ENCODE data around the gene CELSR1.

DNA sequence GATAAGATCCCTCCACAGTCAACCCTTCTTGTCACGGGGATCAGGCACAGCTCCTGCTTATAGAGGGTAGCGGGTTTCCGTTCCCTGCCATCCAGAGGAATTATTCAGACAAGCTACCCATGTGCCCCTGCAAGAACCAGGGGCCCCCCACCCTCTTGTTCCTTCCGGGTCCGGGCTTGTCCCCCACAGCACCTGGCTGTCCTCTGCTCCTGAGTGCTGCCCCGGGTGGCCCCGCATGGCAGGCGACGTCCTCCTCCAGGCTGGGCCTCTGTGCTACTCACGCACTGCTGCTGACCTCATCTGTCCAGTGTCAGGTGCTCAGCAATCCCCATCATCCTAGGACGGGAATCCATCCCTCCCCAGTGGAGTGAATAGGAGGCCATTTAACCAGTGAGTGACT, 24.7 kb downstream of the CELSR1 start:
- TF ChIP-seq, protein P1, sequence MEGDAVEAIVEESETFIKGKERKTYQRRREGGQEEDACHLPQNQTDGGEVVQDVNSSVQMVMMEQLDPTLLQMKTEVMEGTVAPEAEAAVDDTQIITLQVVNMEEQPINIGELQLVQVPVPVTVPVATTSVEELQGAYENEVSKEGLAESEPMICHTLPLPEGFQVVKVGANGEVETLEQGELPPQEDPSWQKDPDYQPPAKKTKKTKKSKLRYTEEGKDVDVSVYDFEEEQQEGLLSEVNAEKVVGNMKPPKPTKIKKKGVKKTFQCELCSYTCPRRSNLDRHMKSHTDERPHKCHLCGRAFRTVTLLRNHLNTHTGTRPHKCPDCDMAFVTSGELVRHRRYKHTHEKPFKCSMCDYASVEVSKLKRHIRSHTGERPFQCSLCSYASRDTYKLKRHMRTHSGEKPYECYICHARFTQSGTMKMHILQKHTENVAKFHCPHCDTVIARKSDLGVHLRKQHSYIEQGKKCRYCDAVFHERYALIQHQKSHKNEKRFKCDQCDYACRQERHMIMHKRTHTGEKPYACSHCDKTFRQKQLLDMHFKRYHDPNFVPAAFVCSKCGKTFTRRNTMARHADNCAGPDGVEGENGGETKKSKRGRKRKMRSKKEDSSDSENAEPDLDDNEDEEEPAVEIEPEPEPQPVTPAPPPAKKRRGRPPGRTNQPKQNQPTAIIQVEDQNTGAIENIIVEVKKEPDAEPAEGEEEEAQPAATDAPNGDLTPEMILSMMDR (IDR thresholded peaks at IDR 0.05; ENCODE audit: low read depth, low read length, poor library complexity, severe bottlenecking): no peak
- no peak for TF ChIP-seq EZH2phosphoT487 (IDR thresholded peaks at IDR 0.05; ENCODE audit: borderline replicate concordance, low read length)

Data from DOHH2 (cell line).